GM12874 (cell line): Measurements from ENCODE around the gene KRT75.

Experiments
- CTCF ChIP-seq: IDR thresholded peaks from 2 replicates; pipeline ENCODE4 v1.5.1; 2011; ENCODE audit warnings: low read depth, mild to moderate bottlenecking, control low read depth, low read length, moderate library complexity; ENCODE audit not compliant: insufficient read depth

KRT75 gene

GRCh38 chr12:52413782-52414345 is 20.3 kb downstream of the KRT75 start:
- TF ChIP-seq CTCF: 0 out of 2 replicates have a peak, but pooled peaks have one; percentile 10

GRCh38 chr12:52413202-52413601 is 21.0 kb downstream of the KRT75 start:
- TF ChIP-seq CTCF: no peak

- TF ChIP-seq CTCF: no peak
Observed at GRCh38 chr12:52411815-52412214, 22.4 kb downstream of the KRT75 start.

- no peak for TF ChIP-seq CTCF
Observed at GRCh38 chr12:52407918-52408317, 26.3 kb downstream of the KRT75 start.

- no peak for TF ChIP-seq CTCF
Observed at GRCh38 chr12:52405922-52406385, 28.2 kb downstream of the KRT75 start, which contains the start of gene KRT82. TSS of gene KRT82 (minus strand) at chr12:52406335. CDS start at chr12:52406277, 58 bp downstream.

- no peak for TF ChIP-seq CTCF
Observed at GRCh38 chr12:52404951-52405350, 29.2 kb downstream of the KRT75 start.

GRCh38 chr12:52403561-52403960 is 30.6 kb downstream of the KRT75 start:
- no peak for TF ChIP-seq CTCF
